GM12878 (cell line): ENCODE data around the gene DPM3. TPM values are rescaled to one million over a fixed set of nuclear protein-coding genes. Genes with fewer than 3 reads are reported as not detected.

Source experiments
- ATAC-seq: fragments of 200-7000 bp; cut with Tn5 transposase; 3 replicates; pipeline ENCODE4 v1.9.1; 2020; ENCODE audit warnings: mild to moderate bottlenecking, moderate library complexity
- BruUV-seq: library from RNA; stranded (reverse); fragments of 400-500 nt; replicated peaks from 2 replicates; lab custom pipeline; 2021; lab: Mats Ljungman, UMichigan
- CTCF ChIA-PET: fragments of 300-600 bp; sonication (Branson Sonifier 250); formaldehyde crosslinking; extraction: SDS; loops from one replicate; lab custom pipeline; 2021; ENCODE audit warnings: inconsistent platforms; lab: Yijun Ruan, JAX
- POLR2A ChIA-PET: fragments of 350-600 bp; formaldehyde crosslinking; extraction: SDS; loops from one replicate; lab custom pipeline; 2021; ENCODE audit warnings: inconsistent platforms; lab: Charles Lee
- RAD21 ChIA-PET: fragments of 300-600 bp; sonication (Branson Sonifier 250); formaldehyde crosslinking; loops from one replicate; lab custom pipeline; 2023; ENCODE audit warnings: antibody characterized with exemption; ENCODE audit not compliant: unreplicated experiment; lab: Charles Lee
- SMC1A ChIA-PET: fragments of 300-600 bp; sonication (Branson Sonifier 250); formaldehyde crosslinking; loops from one replicate; lab custom pipeline; 2023; ENCODE audit not compliant: unreplicated experiment, uncharacterized antibody; lab: Charles Lee
- DNase-seq: peaks from one replicate; pipeline ENCODE4 v3.0.0-alpha.2; 2011; ENCODE audit warnings: low read depth, low spot score
- FAIRE-seq: peaks from 3 replicates; lab custom pipeline; 2011; peaks lifted over from hg19 to GRCh38; lab: Jason Lieb, UNC
- H2AFZ ChIP-seq: 2 replicates; pipeline ENCODE4 v1.6.0; 2011; ENCODE audit warnings: low read depth, low read length, control low read depth; ENCODE audit not compliant: control insufficient read depth
- H3K27ac ChIP-seq: 2 replicates; pipeline ENCODE4 v1.5.1; 2011; ENCODE audit warnings: control low read depth; ENCODE audit not compliant: control insufficient read depth, insufficient read depth
- H3K27me3 ChIP-seq, 2 experiments: replicated peaks in 1 of 2; 2 replicates each; pipeline versions ENCODE4 v1.6.0 to v1.6.1; 2011; ENCODE audit warnings: low read length in 1 of 2; ENCODE audit not compliant: control insufficient read depth in 2 of 2, insufficient read depth in 2 of 2
- H3K36me3 ChIP-seq, 2 experiments: 2 replicates each; pipeline ENCODE4 v1.5.1; 2011; ENCODE audit warnings: low read length in 1 of 2; ENCODE audit not compliant: control insufficient read depth in 2 of 2, insufficient read depth in 2 of 2
- H3K4me1 ChIP-seq: 2 replicates; pipeline ENCODE4 v1.6.1; 2011; ENCODE audit warnings: mild to moderate bottlenecking, low read length, moderate library complexity, mixed read lengths; ENCODE audit not compliant: control insufficient read depth, insufficient read depth
- H3K4me2 ChIP-seq: 2 replicates; pipeline ENCODE4 v1.6.0; 2011; ENCODE audit warnings: control low read depth; ENCODE audit not compliant: control insufficient read depth, insufficient read depth
- H3K4me3 ChIP-seq: fragments of 200-600 bp; sonication (generic); 2 replicates; pipeline ENCODE4 v1.5.1; 2016
- H3K79me2 ChIP-seq: 2 replicates; pipeline ENCODE4 v1.6.0; 2011; ENCODE audit warnings: low read length; ENCODE audit not compliant: control insufficient read depth, insufficient read depth
- H3K9ac ChIP-seq: 2 replicates; pipeline ENCODE4 v1.8.0; 2011; ENCODE audit warnings: low read length, control low read depth, mixed read lengths; ENCODE audit not compliant: control insufficient read depth, insufficient read depth
- H3K9me3 ChIP-seq: replicated peaks from 3 replicates; pipeline ENCODE4 v1.5.1; 2011; ENCODE audit warnings: mild to moderate bottlenecking, low read length; ENCODE audit not compliant: control insufficient read depth, insufficient read depth
- H4K20me1 ChIP-seq: 2 replicates; pipeline ENCODE4 v1.6.0; 2011; ENCODE audit not compliant: control insufficient read depth, insufficient read depth
- BMI1 ChIP-seq: fragments of 450-650 bp; IDR thresholded peaks from 2 replicates; pipeline ENCODE4 v1.6.1; 2016; ENCODE audit warnings: mild to moderate bottlenecking, moderate library complexity, borderline replicate concordance
- CHD4 ChIP-seq: fragments of 200-600 bp; sonication (generic); IDR thresholded peaks from 2 replicates; pipeline ENCODE4 v1.6.1; 2016; ENCODE audit warnings: mild to moderate bottlenecking
- FOS ChIP-seq: IDR thresholded peaks from 3 replicates; pipeline ENCODE4 v1.6.1; 2011; ENCODE audit warnings: borderline replicate concordance; ENCODE audit not compliant: insufficient read length; ENCODE audit errors: extremely low read depth
- GATAD2B ChIP-seq: fragments of 450-650 bp; conservative IDR thresholded peaks from 2 replicates; pipeline ENCODE4 v1.6.1; 2017; ENCODE audit warnings: low read depth, mild to moderate bottlenecking, moderate library complexity
- JUND ChIP-seq: IDR thresholded peaks from 2 replicates; pipeline ENCODE4 v1.6.1; 2012; ENCODE audit warnings: low read depth, mild to moderate bottlenecking, low read length, improper control_type of control experiment, moderate library complexity
- MEF2B ChIP-seq: fragments of 450-650 bp; IDR thresholded peaks from 2 replicates; pipeline ENCODE4 v1.6.1; 2018; ENCODE audit warnings: mild to moderate bottlenecking, moderate library complexity; ENCODE audit not compliant: partially characterized antibody, poor library complexity, severe bottlenecking
- SMAD5 ChIP-seq: IDR thresholded peaks from 2 replicates; pipeline ENCODE4 v1.6.1; 2016; ENCODE audit warnings: antibody characterized with exemption, low read depth
- SP1 ChIP-seq: IDR thresholded peaks from one replicate; pipeline ENCODE4 v1.6.1; 2011; ENCODE audit warnings: low read depth, low read length
- SUPT20H ChIP-seq: IDR thresholded peaks from 2 replicates; pipeline ENCODE4 v1.6.1; 2011; ENCODE audit warnings: low read depth, mild to moderate bottlenecking, low read length, moderate library complexity, borderline replicate concordance; ENCODE audit not compliant: control insufficient read depth
- YY1 ChIP-seq: IDR thresholded peaks from 2 replicates; pipeline ENCODE4 v1.6.1; 2011; ENCODE audit warnings: low read depth, mild to moderate bottlenecking, low read length
- WGBS: methylation state at CpG from one replicate; pipeline ENCODE4 v1.1.6; 2016; ENCODE audit warnings: low lambda C conversion rate; ENCODE audit not compliant: insufficient replicate concordance, insufficient coverage; ENCODE audit errors: missing lambda C conversion rate; 5-methylcytosine and 5-hydroxymethylcytosine counted together
- in situ Hi-C: fragments of 300-500 bp; cut with MboI; formaldehyde crosslinking; loops from 9 replicates; pipeline ENCODE4 v1.14.3; 2018; ENCODE audit warnings: mixed read lengths
- intact Hi-C: fragments of 100-400 bp; cut with micrococcal nuclease; formaldehyde crosslinking; loops from one replicate; pipeline ENCODE4 v1.14.2; 2022; ENCODE audit not compliant: unreplicated experiment
- polyA plus RNA-seq, 11 experiments: library from polyadenylated mRNA; depleted of rRNA in 4 of 11; unstranded in 6 of 11; stranded (reverse) in 5 of 11; fragments of >200 nt; fragmentation: Nextera tagmentation in 4 of 11; fragmentation: Illumina TruSeq in 1 of 11; extraction: Ambion mirVana in 4 of 11; extraction: Trizol in 1 of 11; gene quantifications; 1 replicate in 1 of 11; 2 replicates in 10 of 11; pipeline versions ENCODE4 v1.2.1 to v1.2.3, GENCODE V29; 2011 to 2016; ENCODE audit warnings: inconsistent platforms in 2 of 11, missing spikeins in 2 of 11, low read depth in 1 of 11
- total RNA-seq, 4 experiments: library from RNA; depleted of rRNA in 3 of 4; stranded (reverse); fragments of >200 nt in 3 of 4; fragmentation: Illumina TruSeq in 1 of 4; extraction: Trizol in 1 of 4; gene quantifications; 2 replicates each; pipeline versions ENCODE4 v1.2.1 to v1.2.3, GENCODE V29; 2013 to 2021

DPM3 gene
- total and polyA plus RNA-seq, 10 of the 15 experiments (the other 5 are each of a cell fraction or from before 2014, with no cell fraction given): 5.9 to 78.7 (median 25.7) TPM

DNA sequence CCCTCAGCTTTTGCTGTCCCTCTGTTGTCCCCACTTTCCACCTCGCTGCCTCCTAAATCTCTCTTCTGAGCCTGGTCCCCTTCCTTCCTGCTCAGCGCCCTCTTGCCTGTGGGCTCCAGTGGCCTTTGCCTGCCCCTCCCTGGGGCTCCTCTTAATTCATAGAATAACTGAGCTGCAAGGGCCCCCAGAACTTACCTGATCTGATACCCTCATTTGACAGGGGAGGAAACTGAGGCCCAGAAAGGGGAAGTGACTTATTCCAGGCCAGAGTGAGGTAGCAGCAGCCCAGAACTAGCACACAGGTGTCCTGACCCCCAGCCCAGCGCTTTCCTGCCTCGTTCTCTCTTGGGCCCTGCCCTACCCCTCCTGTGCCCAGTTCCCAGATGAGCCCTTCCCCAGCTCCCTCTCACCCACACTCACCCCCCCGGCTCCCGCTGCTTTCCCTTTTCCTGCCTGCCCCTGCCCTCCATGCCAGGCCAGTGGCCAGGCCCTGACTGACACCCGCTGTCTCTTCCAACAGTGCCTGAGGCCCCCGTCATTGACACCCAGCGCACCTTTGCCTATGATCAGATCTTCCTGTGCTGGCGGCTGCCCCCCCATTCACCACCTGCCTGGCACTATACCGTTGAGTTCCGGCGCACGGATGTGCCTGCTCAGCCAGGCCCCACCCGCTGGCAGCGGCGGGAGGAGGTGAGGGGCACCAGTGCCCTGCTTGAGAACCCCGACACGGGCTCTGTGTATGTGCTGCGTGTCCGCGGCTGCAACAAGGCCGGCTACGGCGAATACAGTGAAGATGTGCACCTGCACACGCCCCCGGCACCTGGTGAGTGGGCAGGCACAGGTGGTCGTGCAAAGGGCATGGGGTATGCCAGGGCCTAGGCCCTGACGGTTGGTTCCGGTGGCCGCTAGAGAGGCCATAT lies 39.0 kb upstream of the DPM3 start:
- in situ Hi-C loops: no loop called here
- 78% methylated on average over 31 of the region's 31 CpGs for WGBS
- no peaks in the 10 kb centered on the region for H3K9me3 ChIP-seq
- no peaks in the 10 kb centered on the region for H3K36me3 ChIP-seq
- RAD21 ChIA-PET: no interaction called here
- H2AFZ ChIP-seq: no peak overlapping the region
- no TSS peak for BruUV-seq
- CTCF ChIA-PET: interaction anchor here (0.6 to 9.7 kb wide), 5 partner anchors 12 to 295 kb away, joined by 3 to 244 read pairs (median 4); partner anchors contain the start of gene THBS3
- intact Hi-C loops: no loop called here
- no peak overlapping the region for H3K9ac ChIP-seq
- SMC1A ChIA-PET: no interaction called here
- no peak for ATAC-seq
- H3K27ac ChIP-seq: no peak overlapping the region
- FAIRE-seq: no peak
- no peaks in the 10 kb centered on the region for H3K79me2 ChIP-seq
- no peaks in the 10 kb centered on the region for H3K27me3 ChIP-seq
- no peak overlapping the region for H3K4me2 ChIP-seq
- TF ChIP-seq CHD4 (no peak), GATAD2B (no peak), YY1 (no peak), SP1 (no peak), FOS (no peak), JUND (no peak), BMI1 (no peak), SMAD5 (no peak), SUPT20H (no peak), MEF2B (no peak)
- TF ChIP-seq, all 136 proteins: peak for 0
- POLR2A ChIA-PET: no interaction called here
- no peaks in the 10 kb centered on the region for H4K20me1 ChIP-seq
- no peak for DNase-seq
- no peak overlapping the region for H3K4me3 ChIP-seq
- H3K4me1 ChIP-seq: peaks cover 13% of the 10 kb centered on the region
